ENCODE results near the gene CCL27.
A peak's percentile ranks its signal among the peaks of the same experiment; 100 is the strongest.

The CCL27 gene, protein sequence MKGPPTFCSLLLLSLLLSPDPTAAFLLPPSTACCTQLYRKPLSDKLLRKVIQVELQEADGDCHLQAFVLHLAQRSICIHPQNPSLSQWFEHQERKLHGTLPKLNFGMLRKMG

DNA sequence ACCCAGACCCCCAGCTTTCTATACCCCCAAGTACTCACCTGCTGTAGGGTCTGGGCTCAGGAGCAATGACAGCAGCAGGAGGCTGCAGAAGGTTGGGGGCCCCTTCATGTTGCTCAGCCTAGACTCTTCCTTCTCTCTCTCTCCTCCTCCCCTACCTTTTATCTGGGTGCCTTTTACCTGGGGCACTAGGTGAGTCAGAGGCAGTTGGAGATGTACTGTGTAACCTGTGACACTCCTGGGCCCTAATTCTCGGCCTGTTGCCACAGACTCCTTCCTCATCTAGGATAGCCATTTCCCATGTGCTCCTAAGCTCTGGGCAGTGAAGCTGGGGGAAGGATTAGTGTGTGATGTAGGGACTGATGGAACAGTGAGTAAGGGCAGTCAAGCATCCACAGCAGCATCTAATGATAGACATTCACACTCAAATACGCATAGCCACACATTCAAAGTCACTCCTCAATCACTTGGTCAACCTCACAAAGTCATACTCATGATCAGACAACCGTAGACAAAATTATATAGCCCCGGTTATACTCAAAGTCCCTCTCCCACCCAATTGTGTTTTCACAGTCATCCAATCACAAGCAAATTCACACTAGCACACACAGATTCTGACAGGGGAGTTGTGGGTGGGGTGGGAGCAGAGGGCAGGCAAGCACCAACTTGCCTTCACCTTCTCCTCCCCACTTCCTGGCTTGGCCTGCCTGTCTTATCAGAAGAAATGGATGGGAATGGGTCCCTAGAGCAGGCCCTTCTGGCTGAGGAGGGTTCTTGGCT lies at the start of gene CCL27:
CCL27 (minus strand) TSS at position 132 of the 777 bp plus-strand sequence; CDS start at position 108, 24 bp downstream.
- Mint-ChIP-seq H3K4me3 (peak within 1 kb of the TSS; percentile 24), H3K27me3 (peaks cover 10% of the 10 kb centered on the region), H3K36me3 (peaks cover 28% of the 10 kb centered on the region), H3K9me3 (no peaks in the 10 kb centered on the region), H3K27ac (peak within 1 kb of the TSS; percentile 93), H3K4me1 (peaks cover 49% of the 10 kb centered on the region)
- CTCF ChIA-PET = interaction anchor here (0.6 to 5.2 kb wide), 8 partner anchors 10 to 260 kb away, joined by 3 to 36 read pairs (median 4); partner anchors contain the start of genes GALT and IL11RA
- DNase-seq = peak; percentile 40

GRCh38 chr9:34712140-34712539 lies 49.7 kb upstream of the CCL27 start:
- no peaks in the 10 kb centered on the region for H3K36me3 Mint-ChIP-seq
- H3K4me3 Mint-ChIP-seq = no peak overlapping the region
- H3K27me3 Mint-ChIP-seq = peaks cover 20% of the 10 kb centered on the region
- CTCF ChIA-PET = interaction anchor here (0.7 kb wide), 1 partner anchor 10 kb away, joined by 3 read pairs; no protein-coding TSS in a partner anchor
- H3K27ac Mint-ChIP-seq = no peak overlapping the region
- DNase-seq = no peak
- H3K9me3 Mint-ChIP-seq = no peaks in the 10 kb centered on the region
- H3K4me1 Mint-ChIP-seq = no peaks in the 10 kb centered on the region

DNA sequence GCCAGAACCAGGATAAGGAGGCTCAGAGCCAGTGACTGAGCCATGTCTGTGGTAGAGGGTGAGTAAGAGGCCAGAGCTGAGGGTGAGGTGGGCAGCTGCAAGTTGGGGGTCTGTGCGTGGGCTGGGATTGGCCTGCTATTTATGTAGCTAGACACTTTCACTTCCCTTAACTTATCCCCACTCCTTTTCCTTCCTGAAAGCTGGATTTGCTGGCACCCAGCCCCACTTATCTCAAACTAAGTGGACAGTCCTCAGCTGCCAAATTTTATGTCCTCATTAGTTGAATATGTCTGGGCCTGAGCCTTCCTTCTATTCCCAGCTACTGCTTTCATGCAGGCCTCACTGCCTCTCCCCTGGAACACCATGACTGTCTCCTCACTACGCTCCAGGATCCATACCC lies 47.6 kb upstream of the CCL27 start, which contains the start of gene CCL21:
CCL21 (minus strand) TSS at position 114 of the 400 bp plus-strand sequence; CDS start at position 44, 70 bp downstream.
- H3K36me3 Mint-ChIP-seq = no peaks in the 10 kb centered on the region
- no peak within 1 kb of the TSS for H3K4me3 Mint-ChIP-seq
- no peak for DNase-seq
- H3K27me3 Mint-ChIP-seq = peaks cover 21% of the 10 kb centered on the region
- no peaks in the 10 kb centered on the region for H3K9me3 Mint-ChIP-seq
- H3K27ac Mint-ChIP-seq = no peak within 1 kb of the TSS
- H3K4me1 Mint-ChIP-seq = no peaks in the 10 kb centered on the region
- CTCF ChIA-PET = interaction anchor here (0.8 to 1.4 kb wide), 3 partner anchors 8 to 18 kb away, joined by 3 to 5 read pairs (median 3); no protein-coding TSS in a partner anchor

- no peaks in the 10 kb centered on the region for H3K36me3 Mint-ChIP-seq
- DNase-seq = no peak
- peaks cover 15% of the 10 kb centered on the region for H3K27me3 Mint-ChIP-seq
- no peak overlapping the region for H3K27ac Mint-ChIP-seq
- no peaks in the 10 kb centered on the region for H3K4me1 Mint-ChIP-seq
- H3K9me3 Mint-ChIP-seq = no peaks in the 10 kb centered on the region
- CTCF ChIA-PET = interaction anchor here (0.8 to 1.4 kb wide), 2 partner anchors 8 to 18 kb away, joined by 3 to 5 read pairs; no protein-coding TSS in a partner anchor
- H3K4me3 Mint-ChIP-seq = no peak overlapping the region
These were observed 46.9 kb upstream of the CCL27 start for GRCh38 chr9:34709196-34709978.

- CTCF ChIA-PET = no interaction called here
- DNase-seq = no peak
- H3K4me3 Mint-ChIP-seq = no peak overlapping the region
- H3K4me1 Mint-ChIP-seq = peaks cover under 1% of the 10 kb centered on the region
- no peaks in the 10 kb centered on the region for H3K36me3 Mint-ChIP-seq
- H3K27me3 Mint-ChIP-seq = peaks cover 8% of the 10 kb centered on the region
- H3K27ac Mint-ChIP-seq = no peak overlapping the region
- no peaks in the 10 kb centered on the region for H3K9me3 Mint-ChIP-seq
These were observed 44.7 kb upstream of the CCL27 start for GRCh38 chr9:34707130-34707529.

DNA sequence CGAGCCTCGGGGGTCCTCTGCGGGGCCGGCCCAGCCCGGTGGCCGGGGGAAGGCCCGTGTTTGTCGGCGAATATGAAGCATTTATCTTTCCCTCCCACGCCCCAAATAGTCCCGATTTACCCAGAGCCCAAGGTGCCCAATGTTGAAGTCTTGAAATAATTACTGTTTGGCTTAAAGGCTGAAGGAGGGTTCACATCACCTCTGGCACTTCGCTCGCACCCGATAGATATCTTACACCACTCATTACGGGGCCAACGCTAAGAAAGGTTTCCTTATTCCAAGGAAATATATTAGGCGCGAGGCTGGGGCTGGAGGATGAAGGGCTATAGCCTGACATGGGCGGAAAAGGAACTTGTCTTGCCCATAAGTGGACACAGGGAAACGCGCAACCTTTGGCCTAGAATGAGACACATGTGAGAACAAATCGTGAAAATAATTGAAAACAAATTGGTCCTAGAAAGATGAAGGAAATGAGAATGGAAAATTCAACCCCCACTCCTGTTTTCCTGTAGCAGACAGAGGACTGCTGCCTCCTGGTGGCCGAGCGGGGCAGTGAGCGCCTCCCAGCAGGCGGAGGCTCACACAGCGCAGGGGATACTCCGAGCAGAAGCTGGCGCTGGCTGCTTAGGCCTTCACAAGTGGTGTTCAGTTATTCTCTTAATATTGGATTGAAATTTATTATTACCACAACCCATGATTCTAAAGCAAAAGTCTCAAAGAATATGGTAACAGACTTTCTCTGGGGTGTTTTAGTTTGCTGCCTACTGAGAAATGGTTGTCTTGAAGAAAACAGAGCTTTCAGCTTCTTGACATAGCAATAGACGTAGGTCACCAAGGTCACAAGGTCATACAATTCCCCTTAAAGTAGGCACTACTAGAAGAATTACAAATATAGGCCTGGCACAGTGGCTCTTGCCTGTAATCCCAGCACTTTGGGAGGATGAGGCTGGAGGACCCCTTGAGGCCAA lies 39.6 kb upstream of the CCL27 start:
- CTCF ChIA-PET = interaction anchor here (0.7 to 4.4 kb wide), 32 partner anchors 8 to 1192 kb away, joined by 3 to 27 read pairs (median 3); partner anchors contain the start of genes CCL21, CCL27, DCTN3 and GALT
- no peaks in the 10 kb centered on the region for H3K36me3 Mint-ChIP-seq
- H3K27me3 Mint-ChIP-seq = peaks cover 37% of the 10 kb centered on the region
- H3K4me3 Mint-ChIP-seq = peak overlapping the region; percentile 63
- H3K27ac Mint-ChIP-seq = no peak overlapping the region
- no peaks in the 10 kb centered on the region for H3K9me3 Mint-ChIP-seq
- peak; percentile 86 for DNase-seq
- H3K4me1 Mint-ChIP-seq = peaks cover 14% of the 10 kb centered on the region

GRCh38 chr9:34701023-34701768 lies 38.7 kb upstream of the CCL27 start:
- H3K4me3 Mint-ChIP-seq = peak overlapping the region; percentile 21
- peaks cover 14% of the 10 kb centered on the region for H3K4me1 Mint-ChIP-seq

GRCh38 chr9:34694811-34695210 lies 32.4 kb upstream of the CCL27 start:
- Mint-ChIP-seq H3K36me3 (no peaks in the 10 kb centered on the region), H3K9me3 (no peaks in the 10 kb centered on the region), H3K4me1 (no peaks in the 10 kb centered on the region), H3K4me3 (no peak overlapping the region), H3K27ac (no peak overlapping the region), H3K27me3 (peaks cover 17% of the 10 kb centered on the region)
- CTCF ChIA-PET = interaction anchor here (0.6 kb wide), 1 partner anchor 426 kb away, joined by 5 read pairs; no protein-coding TSS in a partner anchor
- no peak for DNase-seq

More at GRCh38 chr9:34701023-34701768, 38.7 kb upstream of the CCL27 start:
- CTCF ChIA-PET = interaction anchor here (0.6 to 4.4 kb wide), 9 partner anchors 9 to 81 kb away, joined by 3 to 27 read pairs (median 3); partner anchors contain the start of genes CCL19, CCL21, CCL27 and DCTN3
- Mint-ChIP-seq H3K36me3 (no peaks in the 10 kb centered on the region), H3K27ac (no peak overlapping the region), H3K27me3 (peaks cover 31% of the 10 kb centered on the region), H3K9me3 (no peaks in the 10 kb centered on the region)
- DNase-seq = peak; percentile 82

GRCh38 chr9:34693560-34693959 lies 31.1 kb upstream of the CCL27 start:
- Mint-ChIP-seq H3K9me3 (no peaks in the 10 kb centered on the region), H3K4me3 (no peak overlapping the region), H3K4me1 (no peaks in the 10 kb centered on the region), H3K27ac (no peak overlapping the region), H3K27me3 (peaks cover 14% of the 10 kb centered on the region), H3K36me3 (no peaks in the 10 kb centered on the region)
- CTCF ChIA-PET = interaction anchor here (1.8 kb wide), 1 partner anchor 9 kb away, joined by 9 read pairs; no protein-coding TSS in a partner anchor
- DNase-seq = no peak

DNA sequence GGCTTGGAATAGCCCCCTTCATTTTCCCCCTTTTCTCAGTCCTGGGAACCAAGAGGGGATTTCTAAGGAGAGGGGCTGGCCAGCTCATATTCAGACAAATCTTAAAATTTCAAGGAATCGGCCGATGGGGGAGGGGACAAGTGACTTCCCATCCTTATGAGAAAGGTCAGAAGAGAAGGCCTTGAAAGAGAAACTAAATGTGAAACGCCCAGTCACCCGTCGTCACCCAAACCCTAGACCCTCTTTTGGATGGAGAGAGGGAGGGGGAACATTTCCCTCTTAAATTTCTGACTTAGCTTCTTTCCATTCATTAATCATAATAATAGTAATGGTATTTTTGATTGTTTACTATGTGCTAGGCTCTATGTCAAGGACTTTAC lies 29.5 kb upstream of the CCL27 start:
- CTCF ChIA-PET = interaction anchor here (0.8 kb wide), 1 partner anchor 9 kb away, joined by 3 read pairs; no protein-coding TSS in a partner anchor
- peaks cover 14% of the 10 kb centered on the region for H3K27me3 Mint-ChIP-seq
- no peaks in the 10 kb centered on the region for H3K36me3 Mint-ChIP-seq

GRCh38 chr9:34690983-34691935 lies 28.8 kb upstream of the CCL27 start, which contains the start of gene CCL19:
TSS of gene CCL19 (minus strand) at chr9:34691276. CDS start at chr9:34691139, 137 bp downstream.
- Mint-ChIP-seq H3K9me3 (no peaks in the 10 kb centered on the region), H3K36me3 (no peaks in the 10 kb centered on the region), H3K4me1 (no peaks in the 10 kb centered on the region), H3K27me3 (peaks cover 14% of the 10 kb centered on the region), H3K27ac (no peak within 1 kb of the TSS), H3K4me3 (no peak within 1 kb of the TSS)
- CTCF ChIA-PET = interaction anchor here (0.8 to 0.9 kb wide), 2 partner anchors 8 to 10 kb away, joined by 3 read pairs; no protein-coding TSS in a partner anchor
- DNase-seq = peak; percentile 16

More for the DNA sequence above, 29.5 kb upstream of the CCL27 start:
- peak; percentile 10 for DNase-seq
- H3K27ac Mint-ChIP-seq = no peak overlapping the region
- no peak overlapping the region for H3K4me3 Mint-ChIP-seq
- H3K4me1 Mint-ChIP-seq = no peaks in the 10 kb centered on the region
- H3K9me3 Mint-ChIP-seq = no peaks in the 10 kb centered on the region

Data from activated naive CD4-positive, alpha-beta T cell treated with anti-CD3 and anti-CD28 coated beads, Interleukin-2, amount 10 ng/mL, durations not matched to agents 7 days and 5 days (primary cell).